Neural cell (in vitro differentiated cells): Measurements from ENCODE around the gene SOHLH1. TPM values are rescaled to one million over a fixed set of nuclear protein-coding genes. Genes with fewer than 3 reads are reported as not detected.

Source experiments
- H2AFZ ChIP-seq: fragments of 200-600, 300-800 bp; sonication (generic), shearing (Covaris generic); 2 replicates; pipeline ENCODE4 v1.6.0; 2014; ENCODE audit warnings: low read depth, mild to moderate bottlenecking, antibody characterized with exemption, low read length, moderate library complexity
- H3F3A ChIP-seq: fragments of 200-600 bp; shearing (Covaris generic); 2 replicates; pipeline ENCODE4 v1.6.1; 2016; ENCODE audit warnings: mild to moderate bottlenecking, moderate library complexity, mixed read lengths, antibody characterized with exemption, low read length; ENCODE audit not compliant: insufficient read depth, poor library complexity, severe bottlenecking
- H3K27ac ChIP-seq: fragments of 200-600, 300-800 bp; sonication (generic), shearing (Covaris generic); 2 replicates; pipeline ENCODE4 v1.5.1; 2014; ENCODE audit warnings: mild to moderate bottlenecking, low read length, moderate library complexity
- H3K27me3 ChIP-seq: fragments of 300-800, 200-600 bp; sonication (generic), shearing (Covaris generic); 2 replicates; pipeline ENCODE4 v1.6.0; 2014; ENCODE audit warnings: mild to moderate bottlenecking, low read depth, low read length, moderate library complexity; ENCODE audit not compliant: insufficient read depth
- H3K36me3 ChIP-seq: fragments of 300-800, 200-600 bp; sonication (generic), shearing (Covaris generic); 2 replicates; pipeline ENCODE4 v1.5.1; 2014; ENCODE audit warnings: mild to moderate bottlenecking, antibody characterized with exemption, low read length, moderate library complexity; ENCODE audit not compliant: insufficient read depth
- H3K4me2 ChIP-seq: fragments of 300-800, 200-600 bp; sonication (generic), shearing (Covaris generic); 2 replicates; pipeline ENCODE4 v1.6.0; 2014; ENCODE audit warnings: mild to moderate bottlenecking, low read length
- H3K4me3 ChIP-seq: fragments of 300-800, 200-600 bp; sonication (generic), shearing (Covaris generic); 2 replicates; pipeline ENCODE4 v1.5.1; 2014; ENCODE audit warnings: mild to moderate bottlenecking, low read length, moderate library complexity
- H3K79me2 ChIP-seq: fragments of 200-600 bp; shearing (Covaris generic); replicated peaks from 2 replicates; pipeline ENCODE4 v1.6.0; 2014; ENCODE audit warnings: mild to moderate bottlenecking, low read length, moderate library complexity; ENCODE audit not compliant: insufficient read depth
- H3K9ac ChIP-seq: fragments of 300-800, 200-600 bp; sonication (generic), shearing (Covaris generic); 2 replicates; pipeline ENCODE4 v1.6.1; 2016; ENCODE audit warnings: mild to moderate bottlenecking, low read length, mixed read lengths
- H3K9me2 ChIP-seq: fragments of 200-600 bp; shearing (Covaris generic); 2 replicates; pipeline ENCODE4 v1.6.1; 2016; ENCODE audit warnings: mild to moderate bottlenecking, low read length, mixed read lengths; ENCODE audit not compliant: insufficient read depth
- H3K9me3 ChIP-seq: fragments of 200-600, 300-800 bp; sonication (generic), shearing (Covaris generic); 2 replicates; pipeline ENCODE4 v1.6.1; 2016; ENCODE audit warnings: mild to moderate bottlenecking, mixed run types, low read length, moderate library complexity, mixed read lengths
- H4K20me1 ChIP-seq: fragments of 200-600 bp; shearing (Covaris generic); 2 replicates; pipeline ENCODE4 v1.6.1; 2016; ENCODE audit warnings: mild to moderate bottlenecking, mixed run types; ENCODE audit not compliant: insufficient read depth
- CTCF ChIP-seq: fragments of 450-650 bp; IDR thresholded peaks from 2 replicates; pipeline ENCODE4 v1.5.1; 2014; ENCODE audit warnings: antibody characterized with exemption, mild to moderate bottlenecking, moderate library complexity; ENCODE audit not compliant: poor library complexity, severe bottlenecking
- EP300 ChIP-seq: fragments of 450-650 bp; conservative IDR thresholded peaks from 2 replicates; pipeline ENCODE4 v1.6.1; 2014; ENCODE audit warnings: antibody characterized with exemption, mild to moderate bottlenecking, moderate library complexity; ENCODE audit not compliant: poor library complexity, severe bottlenecking
- EZH2 ChIP-seq: fragments of 200-600, 300-800 bp; shearing (Covaris generic), sonication (generic); IDR thresholded peaks from 2 replicates; pipeline ENCODE4 v1.6.1; 2014; ENCODE audit warnings: antibody characterized with exemption, low read length, borderline replicate concordance, mild to moderate bottlenecking; ENCODE audit not compliant: insufficient read depth, poor library complexity, severe bottlenecking
- MXI1 ChIP-seq: fragments of 450-650 bp; conservative IDR thresholded peaks from 2 replicates; pipeline ENCODE4 v1.6.1; 2014; ENCODE audit warnings: antibody characterized with exemption, mild to moderate bottlenecking; ENCODE audit not compliant: poor library complexity, severe bottlenecking
- POLR2AphosphoS5 ChIP-seq: IDR thresholded peaks from 2 replicates; pipeline ENCODE4 v1.6.1; 2012
- RAD21 ChIP-seq: fragments of 450-650 bp; conservative IDR thresholded peaks from 2 replicates; pipeline ENCODE4 v1.6.1; 2014; ENCODE audit warnings: antibody characterized with exemption, mild to moderate bottlenecking, moderate library complexity
- SMC3 ChIP-seq: fragments of 450-650 bp; conservative IDR thresholded peaks from 2 replicates; pipeline ENCODE4 v1.6.1; 2014; ENCODE audit warnings: antibody characterized with exemption, mild to moderate bottlenecking, moderate library complexity; ENCODE audit not compliant: poor library complexity
- TAF1 ChIP-seq: IDR thresholded peaks from 2 replicates; pipeline ENCODE4 v1.6.1; 2012; ENCODE audit warnings: low read depth
- polyA plus RNA-seq: library from polyadenylated mRNA; depleted of rRNA; stranded (reverse); fragments of >200 nt; gene quantifications from 2 replicates; pipeline ENCODE4 v1.2.3, GENCODE V29; 2014
- TF ChIP-seq, protein P1 (sequence below): IDR thresholded peaks from 2 replicates; pipeline ENCODE4 v1.6.1; 2012; ENCODE audit warnings: borderline replicate concordance

SOHLH1 gene
- polyA plus RNA-seq, 1 donor from 2014 or later, result not detected

DNA sequence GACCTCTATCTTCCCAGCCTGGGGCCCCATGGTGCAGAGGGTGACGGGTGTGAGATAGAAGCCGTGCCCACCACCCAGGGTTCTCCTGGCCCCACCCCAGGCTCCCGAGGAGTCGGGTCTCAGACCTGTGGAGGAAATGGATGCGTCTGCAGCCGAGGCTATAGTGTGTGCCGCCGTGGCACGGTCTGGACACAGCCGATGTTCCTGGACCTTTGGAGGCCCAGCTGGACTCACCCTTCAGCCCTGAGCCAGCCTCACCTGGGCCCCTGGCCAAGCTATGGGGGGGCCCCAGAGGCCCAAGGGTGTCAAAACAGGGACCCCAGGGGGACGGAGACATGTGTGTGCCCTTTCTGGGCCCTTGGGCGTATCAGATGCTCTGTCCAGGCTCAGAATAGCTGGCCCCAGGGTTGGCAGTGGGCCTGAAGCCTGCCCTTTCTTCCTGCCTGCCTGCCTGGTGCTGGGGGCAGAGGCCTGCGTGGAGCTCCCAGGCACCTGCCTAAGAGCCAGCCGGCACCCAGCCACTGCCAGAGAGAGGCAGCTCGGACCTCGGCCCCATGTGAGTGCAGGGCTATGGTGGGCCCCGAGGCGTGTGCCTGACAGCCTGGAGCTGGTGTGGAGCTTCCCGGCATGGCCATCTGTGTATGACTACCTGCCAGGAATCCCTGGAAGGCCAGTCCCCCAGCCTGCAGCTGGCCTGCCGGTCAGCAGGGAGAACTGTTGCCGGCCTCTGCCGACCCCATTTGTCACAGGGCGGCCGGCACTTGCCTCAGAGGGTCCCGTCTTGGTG, 44.5 kb upstream of the SOHLH1 start:
- no peak overlapping the region for H3K27ac ChIP-seq
- H3K9me3 ChIP-seq, result no peaks in the 10 kb centered on the region
- H2AFZ ChIP-seq, result no peak overlapping the region
- H3F3A ChIP-seq, result no peaks in the 10 kb centered on the region
- TF ChIP-seq MXI1 (no peak), SMC3 (no peak), TAF1 (no peak), EZH2 (no peak), RAD21 (no peak), CTCF (no peak)
- no peaks in the 10 kb centered on the region for H3K9me2 ChIP-seq
- no peak overlapping the region for H3K4me3 ChIP-seq
- H3K27me3 ChIP-seq, result no peaks in the 10 kb centered on the region
- H3K9ac ChIP-seq, result no peak overlapping the region
- no peak overlapping the region for H3K4me2 ChIP-seq
- no peaks in the 10 kb centered on the region for H3K79me2 ChIP-seq
- no peaks in the 10 kb centered on the region for H3K36me3 ChIP-seq
- no peaks in the 10 kb centered on the region for H4K20me1 ChIP-seq

DNA sequence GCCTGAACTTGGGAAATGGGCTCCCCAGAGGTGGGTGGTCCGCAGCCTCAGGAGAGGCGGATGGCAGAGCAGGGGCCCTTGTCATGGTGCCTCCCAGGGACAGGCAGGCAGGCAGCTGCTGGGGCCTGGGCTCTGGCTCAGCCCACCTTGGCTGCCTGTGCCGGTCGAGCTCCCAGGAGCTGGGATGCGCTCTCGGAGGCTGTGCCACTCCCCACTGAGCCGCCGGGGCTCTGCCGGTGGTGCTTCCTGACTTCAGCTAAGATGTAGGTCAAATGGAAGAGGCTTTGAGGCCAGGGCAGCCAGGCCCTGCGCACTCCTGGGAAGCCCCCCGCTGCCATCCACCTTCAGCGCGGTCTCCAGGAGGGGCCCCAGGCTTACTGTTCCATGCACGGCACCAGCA, 43.7 kb upstream of the SOHLH1 start:
- Histone ChIP-seq H2AFZ (no peak overlapping the region), H3K27me3 (no peaks in the 10 kb centered on the region), H3K79me2 (no peaks in the 10 kb centered on the region), H3K4me3 (no peak overlapping the region), H3K36me3 (no peaks in the 10 kb centered on the region), H3K9ac (no peak overlapping the region), H4K20me1 (no peaks in the 10 kb centered on the region), H3F3A (no peaks in the 10 kb centered on the region), H3K27ac (no peak overlapping the region), H3K9me2 (no peaks in the 10 kb centered on the region), H3K9me3 (no peaks in the 10 kb centered on the region), H3K4me2 (no peak overlapping the region)
- TF ChIP-seq EZH2, result no peak
- TF ChIP-seq, protein P1, sequence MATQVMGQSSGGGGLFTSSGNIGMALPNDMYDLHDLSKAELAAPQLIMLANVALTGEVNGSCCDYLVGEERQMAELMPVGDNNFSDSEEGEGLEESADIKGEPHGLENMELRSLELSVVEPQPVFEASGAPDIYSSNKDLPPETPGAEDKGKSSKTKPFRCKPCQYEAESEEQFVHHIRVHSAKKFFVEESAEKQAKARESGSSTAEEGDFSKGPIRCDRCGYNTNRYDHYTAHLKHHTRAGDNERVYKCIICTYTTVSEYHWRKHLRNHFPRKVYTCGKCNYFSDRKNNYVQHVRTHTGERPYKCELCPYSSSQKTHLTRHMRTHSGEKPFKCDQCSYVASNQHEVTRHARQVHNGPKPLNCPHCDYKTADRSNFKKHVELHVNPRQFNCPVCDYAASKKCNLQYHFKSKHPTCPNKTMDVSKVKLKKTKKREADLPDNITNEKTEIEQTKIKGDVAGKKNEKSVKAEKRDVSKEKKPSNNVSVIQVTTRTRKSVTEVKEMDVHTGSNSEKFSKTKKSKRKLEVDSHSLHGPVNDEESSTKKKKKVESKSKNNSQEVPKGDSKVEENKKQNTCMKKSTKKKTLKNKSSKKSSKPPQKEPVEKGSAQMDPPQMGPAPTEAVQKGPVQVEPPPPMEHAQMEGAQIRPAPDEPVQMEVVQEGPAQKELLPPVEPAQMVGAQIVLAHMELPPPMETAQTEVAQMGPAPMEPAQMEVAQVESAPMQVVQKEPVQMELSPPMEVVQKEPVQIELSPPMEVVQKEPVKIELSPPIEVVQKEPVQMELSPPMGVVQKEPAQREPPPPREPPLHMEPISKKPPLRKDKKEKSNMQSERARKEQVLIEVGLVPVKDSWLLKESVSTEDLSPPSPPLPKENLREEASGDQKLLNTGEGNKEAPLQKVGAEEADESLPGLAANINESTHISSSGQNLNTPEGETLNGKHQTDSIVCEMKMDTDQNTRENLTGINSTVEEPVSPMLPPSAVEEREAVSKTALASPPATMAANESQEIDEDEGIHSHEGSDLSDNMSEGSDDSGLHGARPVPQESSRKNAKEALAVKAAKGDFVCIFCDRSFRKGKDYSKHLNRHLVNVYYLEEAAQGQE, result no peak
- TF ChIP-seq MXI1, result no peak
- no peak for TF ChIP-seq POLR2AphosphoS5
- no peak for TF ChIP-seq EP300
- TF ChIP-seq TAF1, result no peak
- TF ChIP-seq CTCF, result no peak
- TF ChIP-seq SMC3, result no peak
- no peak for TF ChIP-seq RAD21
